Measurements from ENCODE around the gene CA11. TPM values are rescaled to one million over a fixed set of nuclear protein-coding genes. Genes with fewer than 3 reads are reported as not detected.
"Not testable (repeated sequence)": the region's sequence is repeated elsewhere in the genome, so short reads cannot be mapped to it uniquely, and the experiment has no call there.

Gene CA11
- total RNA-seq, 1 experiment from 2014 or later, result 3.8 TPM

DNA sequence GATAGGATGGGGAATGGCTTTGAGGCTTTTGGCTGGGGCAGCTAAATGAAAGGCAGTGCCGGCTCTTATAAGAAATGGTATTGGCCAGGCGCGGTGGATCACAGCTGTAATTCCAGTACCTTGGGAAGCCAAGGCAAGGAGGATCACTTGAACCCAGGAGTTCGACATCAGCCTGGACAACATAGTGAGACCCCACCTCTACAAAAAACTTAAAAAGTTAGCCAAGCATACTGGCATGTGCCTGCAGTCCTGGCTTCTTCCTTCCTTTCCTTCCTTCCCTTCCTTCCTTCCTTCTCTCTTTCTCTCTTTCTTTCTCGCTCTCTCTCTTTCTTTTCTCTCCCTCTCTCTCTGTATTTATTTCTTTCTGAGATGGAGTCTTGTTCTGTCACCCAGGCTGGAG, 3.1 kb downstream of the CA11 start:
- DNase-seq (ENCODE audit: low read depth), result no peak

DNA sequence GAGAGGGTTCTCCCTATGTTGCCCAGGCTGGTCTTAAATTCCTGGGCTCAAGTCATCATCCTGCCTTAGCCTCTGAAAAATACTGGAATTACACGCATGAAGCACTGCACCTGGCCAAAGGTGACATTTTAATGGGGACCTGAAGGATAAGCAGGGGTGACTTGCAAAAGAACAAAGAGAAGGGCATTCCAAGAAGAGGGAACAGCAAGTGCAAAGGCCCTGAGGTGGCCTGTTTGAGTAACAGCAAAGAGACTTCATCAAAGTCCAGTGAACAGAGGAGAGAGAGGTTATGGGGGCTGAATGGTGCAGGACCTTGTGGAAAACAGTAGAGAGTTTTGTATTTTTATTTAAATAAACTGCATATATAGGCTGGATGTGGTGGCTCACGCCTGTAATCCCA, 4.1 kb downstream of the CA11 start:
- DNase-seq (ENCODE audit: low read depth), result no peak

DNA sequence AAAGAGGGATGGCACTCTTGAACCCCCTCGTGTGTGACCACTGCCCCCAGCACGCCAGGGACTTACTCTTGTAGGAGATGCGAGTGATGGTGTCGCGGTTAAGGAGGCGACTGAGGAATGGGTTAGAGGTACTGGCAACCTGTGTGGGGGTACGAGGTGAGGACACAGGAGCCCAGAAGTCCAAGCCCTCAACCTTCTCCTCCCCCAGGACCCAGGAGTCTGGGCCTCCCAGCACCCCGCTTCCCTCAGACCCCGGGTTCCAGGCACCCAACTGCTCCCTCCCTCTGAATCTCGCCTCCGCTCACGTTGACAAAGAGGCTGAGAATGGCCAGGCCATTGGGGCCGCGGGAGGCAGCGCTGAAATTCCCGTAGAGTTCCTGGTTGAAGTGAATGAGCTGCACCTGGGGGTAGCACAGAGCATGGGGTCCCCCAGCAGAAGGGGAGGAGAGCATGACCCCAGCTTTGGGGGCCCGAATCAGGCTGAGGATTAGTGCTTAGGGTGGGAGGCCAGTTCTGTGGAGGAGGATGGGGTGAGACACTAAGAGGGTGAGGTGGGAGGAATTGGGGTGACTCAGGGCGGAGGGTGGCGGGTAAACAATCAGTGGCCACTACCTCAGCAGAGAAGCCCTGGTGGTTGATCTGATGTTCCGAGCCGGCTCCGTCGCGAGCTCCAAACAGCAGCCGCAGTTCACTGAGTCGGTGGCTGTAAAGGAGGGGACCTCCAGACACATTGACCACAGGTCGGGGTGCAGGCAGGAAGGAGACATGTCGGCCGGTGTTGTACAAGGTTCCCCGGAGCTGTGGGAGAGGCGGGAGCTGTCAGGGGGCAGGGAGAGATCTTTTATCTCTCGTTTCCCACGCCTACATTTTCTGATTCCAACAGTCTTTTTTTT, 6.3 kb downstream of the CA11 start:
- DNase-seq (ENCODE audit: low read depth), result no peak

DNA sequence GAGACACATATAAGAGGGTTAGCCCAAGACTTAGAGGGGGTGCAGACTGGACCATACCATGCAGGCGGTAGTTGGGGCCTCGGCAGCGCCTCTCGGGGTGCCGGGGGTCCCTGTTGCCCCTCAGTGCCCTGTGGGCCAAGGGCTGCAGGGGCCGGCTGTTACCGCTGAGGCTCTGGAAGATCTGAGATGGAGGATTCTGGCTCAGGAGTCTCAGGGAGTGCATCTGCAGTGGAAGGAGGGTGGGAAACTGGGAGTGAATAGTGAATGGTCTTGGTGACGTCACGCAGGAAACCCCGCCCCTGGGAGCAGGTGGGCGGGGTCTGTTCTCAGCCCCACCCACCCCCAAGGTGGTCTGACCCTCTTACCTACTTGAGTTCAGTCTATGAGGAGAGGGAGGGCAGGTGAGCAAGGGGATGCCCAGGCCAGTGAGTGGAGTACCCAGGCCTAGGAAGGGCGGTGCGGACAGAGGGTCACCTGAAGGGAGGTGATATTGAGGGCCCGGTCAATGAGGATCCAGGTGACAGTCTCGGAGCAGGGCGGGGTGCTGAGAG, 7.1 kb downstream of the CA11 start:
- DNase-seq (ENCODE audit: low read depth), result no peak

DNA sequence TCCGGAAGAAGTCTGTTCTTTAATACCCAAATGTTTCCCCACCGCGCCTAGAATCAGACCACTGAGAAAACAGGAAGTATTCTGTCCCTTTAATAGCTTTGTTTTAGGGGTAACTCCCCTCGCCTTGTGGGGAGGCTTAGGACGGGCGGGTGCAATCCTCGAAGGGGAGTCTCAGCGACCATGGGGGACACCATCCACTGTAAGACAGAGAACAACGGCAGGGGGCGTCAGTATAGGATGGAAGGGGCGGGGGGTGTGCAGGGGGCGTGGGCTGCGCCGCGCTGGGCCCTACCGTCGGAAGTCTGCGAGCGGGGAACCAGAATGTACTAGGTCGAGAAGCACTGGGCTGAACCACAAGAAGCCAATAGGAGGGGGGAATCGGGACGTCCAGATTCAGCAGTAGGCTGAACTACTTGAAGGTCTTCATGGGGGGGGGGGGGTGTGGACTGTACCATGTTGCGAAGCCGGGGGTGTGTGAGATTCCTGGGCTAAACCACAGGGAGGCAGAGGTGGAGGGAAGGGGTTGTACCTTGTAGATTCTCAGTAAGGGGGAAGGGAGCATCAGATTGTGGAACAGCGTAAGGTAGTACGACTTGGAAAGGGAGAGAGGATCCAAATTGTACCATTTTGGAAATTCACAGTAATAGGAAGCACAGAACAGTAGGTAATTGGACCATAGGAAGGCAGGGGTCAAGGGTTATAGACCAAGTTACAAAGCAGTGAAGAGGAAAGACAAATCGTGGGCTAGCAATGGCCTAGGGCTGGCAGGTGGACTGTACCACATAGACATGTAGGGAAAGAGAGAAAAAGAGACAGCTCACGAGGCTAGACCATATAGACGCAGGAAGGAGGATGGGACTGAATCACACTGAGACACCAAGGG, 7.8 kb downstream of the CA11 start:
- peak; percentile 94 for DNase-seq (ENCODE audit: low read depth)

DNA sequence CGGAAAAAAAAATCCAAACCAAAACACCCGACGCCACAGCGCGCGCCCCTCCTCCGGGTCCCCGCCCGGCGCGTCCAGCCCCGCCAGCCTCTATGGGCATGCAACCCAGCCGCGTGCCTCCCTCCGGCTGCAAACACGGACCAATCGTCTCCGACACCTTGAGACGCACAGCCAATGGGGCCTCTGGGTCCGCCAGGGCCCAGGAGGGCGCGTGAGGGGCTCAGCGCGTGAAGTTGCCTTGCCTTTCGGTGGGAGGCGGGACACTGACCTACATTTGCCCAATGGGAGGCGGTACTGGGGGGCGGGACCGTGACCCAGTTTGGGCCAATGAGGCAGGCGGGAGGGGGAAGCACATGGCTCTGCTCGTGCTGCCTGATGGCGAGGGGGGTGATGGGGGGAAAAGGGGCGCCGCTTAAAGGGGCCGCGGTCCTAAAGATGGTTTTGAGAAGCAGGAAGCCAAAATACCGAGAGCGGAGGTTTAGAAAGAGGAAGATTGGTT, 8.5 kb downstream of the CA11 start:
- peak; percentile 100 for DNase-seq (ENCODE audit: low read depth)

DNA sequence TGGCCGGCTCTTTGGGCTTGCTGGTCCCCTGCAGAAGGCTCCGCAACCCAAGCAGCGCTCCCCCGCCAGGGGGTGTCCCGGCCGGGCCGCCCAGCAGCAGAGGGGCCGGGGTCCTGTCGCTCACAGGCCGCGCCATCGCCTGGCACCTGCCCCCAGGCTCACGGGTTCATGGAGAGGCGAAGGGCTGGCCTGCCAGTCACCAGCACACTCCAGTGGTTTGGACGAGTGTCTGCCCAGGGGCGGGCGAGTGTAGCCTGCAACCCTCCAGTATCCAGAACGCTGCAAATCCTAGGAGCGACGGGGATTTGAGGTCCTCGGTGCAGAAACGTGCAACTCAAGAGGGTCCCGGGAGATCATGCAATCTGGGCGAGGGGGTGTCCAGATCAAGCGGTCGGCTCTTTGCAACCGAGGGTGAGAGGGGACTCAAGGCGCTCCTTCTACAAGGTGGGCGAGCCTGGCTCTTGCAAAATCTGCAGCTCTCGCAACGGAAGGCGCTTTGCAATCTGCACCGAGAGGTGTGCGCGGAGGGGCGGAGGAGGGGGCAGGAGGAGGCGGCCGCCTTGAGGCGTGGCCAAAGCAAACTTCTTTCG, 9.0 kb downstream of the CA11 start, which contains the start of gene DBP:
Gene DBP (minus strand): TSS at position 521 of the 590 bp plus-strand sequence. CDS start 385 bp downstream, at position 136.
- peak; percentile 58 for DNase-seq (ENCODE audit: low read depth)

DNA sequence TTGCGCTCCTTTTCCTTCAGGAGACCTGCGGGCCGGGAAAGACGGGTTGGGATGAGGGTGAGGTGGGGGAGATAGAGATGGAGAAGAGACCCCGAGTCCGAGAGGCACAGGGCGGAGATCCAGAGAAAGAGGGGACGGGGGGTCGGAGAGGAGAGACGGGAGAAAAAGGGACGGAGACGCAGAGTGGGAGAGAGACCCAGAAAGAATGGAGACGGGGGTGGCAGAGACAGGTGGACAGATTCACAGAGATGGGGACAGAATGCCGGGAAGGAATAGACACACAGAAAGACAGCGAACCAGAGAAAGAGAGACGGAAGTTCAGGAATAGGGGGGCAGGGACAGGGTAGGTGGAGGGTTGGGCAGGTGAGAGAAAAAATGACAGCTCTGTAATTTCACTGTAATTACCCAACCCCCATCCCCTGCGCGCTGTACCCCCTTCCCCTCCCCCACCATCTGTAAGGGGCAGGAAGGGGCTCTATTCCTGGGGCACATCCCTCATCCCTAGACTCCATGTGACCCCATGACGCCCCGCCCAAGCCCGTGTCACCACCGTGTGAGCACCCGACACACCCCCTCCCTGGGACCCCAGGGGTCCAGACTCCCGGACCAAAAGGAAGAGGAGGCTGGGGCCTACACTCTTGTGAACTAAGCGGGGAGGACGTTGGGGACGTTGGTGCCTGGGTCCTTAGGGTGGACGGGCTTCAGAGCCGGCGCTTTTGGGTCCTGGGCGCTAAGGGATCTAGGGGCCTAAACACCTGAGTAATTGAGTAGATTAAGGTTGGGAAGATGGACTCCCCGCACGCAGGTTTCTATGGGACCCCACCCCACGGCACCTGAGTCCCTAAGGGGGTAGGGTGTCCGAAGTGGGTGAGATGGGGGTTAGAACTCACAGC, 9.8 kb downstream of the CA11 start:
- no peak for DNase-seq (ENCODE audit: low read depth)

DNA sequence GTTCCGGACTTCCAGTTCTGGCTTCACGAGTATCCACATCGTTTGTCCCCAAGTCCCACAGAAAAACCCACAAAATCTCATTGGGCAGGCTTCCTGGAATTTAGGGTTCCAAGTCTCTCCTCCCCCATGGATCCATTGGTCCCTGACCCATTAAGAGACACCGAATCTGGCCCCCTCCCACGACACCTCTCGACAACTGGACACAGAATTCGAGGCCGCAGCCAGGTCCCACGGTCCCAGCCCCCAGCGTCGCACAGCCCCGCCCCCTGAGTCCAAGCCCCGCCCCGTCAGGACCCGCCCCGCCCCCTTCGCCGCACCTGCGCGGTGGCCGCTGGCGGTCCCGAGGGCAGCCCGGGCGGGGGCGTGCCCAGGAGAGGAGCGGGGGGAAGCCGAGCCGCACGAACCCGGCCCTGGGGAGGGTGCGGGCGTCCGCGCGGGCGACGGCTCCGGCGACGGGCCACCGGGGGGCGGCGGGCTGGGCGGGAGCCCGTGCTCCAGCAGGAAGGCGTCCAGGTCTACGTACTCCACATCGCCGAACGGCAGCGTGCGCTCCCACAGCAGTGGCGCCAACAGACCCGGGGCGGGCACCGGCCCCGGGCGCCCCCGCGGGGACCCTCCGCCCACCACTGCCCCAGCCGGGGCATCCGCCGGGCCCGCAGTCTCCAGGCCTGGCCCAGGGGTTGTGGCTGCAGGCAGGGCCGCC, 10.6 kb downstream of the CA11 start:
- peak; percentile 44 for DNase-seq (ENCODE audit: low read depth)

DNA sequence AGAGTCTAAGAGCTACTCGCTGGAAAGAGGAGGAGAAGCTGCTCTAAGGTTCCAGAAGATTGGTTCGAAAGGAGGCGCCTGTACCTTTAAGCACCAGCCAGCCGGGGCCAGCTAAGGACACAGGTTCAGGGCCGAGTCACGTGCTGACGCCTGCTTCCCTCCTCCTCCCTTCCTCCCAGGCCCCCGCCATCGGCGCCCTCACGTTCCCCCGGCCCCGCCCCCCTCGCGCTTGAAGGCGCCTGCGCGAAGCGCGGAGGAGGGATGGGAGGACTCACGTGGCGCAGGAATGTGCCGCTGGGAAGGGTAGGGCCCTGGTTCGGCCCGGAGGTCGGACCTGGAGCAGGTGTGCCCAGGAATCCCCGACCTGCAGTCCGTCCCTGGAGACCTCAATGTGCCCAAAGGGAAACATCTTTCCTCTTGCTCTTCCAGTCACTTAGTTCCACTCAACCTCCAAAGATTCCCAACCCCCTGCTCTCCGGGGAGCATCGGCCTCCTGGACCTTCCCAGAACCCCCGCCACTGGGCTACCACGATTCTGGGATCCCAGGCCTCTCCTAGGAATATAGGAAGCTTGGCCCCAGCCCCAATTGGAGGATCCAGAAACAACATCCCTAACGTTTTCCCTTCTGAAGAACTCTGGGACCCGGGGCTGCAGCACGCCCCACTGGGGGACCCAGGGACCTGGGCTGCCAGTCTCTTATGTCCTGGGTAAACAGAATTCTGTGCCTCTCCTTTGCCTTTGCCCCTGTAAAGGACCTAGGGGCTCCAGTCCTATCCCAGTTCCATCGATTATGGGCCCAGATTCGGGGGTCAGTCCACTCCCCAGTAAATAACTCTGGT, 11.3 kb downstream of the CA11 start:
- DNase-seq (ENCODE audit: low read depth), result peak; percentile 97

DNA sequence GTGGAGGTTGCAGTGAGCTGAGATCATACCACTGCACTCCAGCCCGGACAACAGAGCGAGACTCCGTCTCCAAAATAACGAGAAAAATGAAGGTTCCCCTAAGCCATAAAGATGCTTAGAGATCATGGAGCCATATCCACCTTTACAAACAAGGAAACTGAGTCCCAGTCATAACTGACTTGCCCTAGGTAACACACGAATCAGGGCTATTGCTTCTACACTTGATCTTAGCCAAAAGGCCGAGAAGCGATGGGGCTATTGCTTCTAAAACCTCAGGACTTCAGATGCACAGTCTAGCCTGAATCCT, 12.0 kb downstream of the CA11 start:
- DNase-seq (ENCODE audit: low read depth), result no peak

DNA sequence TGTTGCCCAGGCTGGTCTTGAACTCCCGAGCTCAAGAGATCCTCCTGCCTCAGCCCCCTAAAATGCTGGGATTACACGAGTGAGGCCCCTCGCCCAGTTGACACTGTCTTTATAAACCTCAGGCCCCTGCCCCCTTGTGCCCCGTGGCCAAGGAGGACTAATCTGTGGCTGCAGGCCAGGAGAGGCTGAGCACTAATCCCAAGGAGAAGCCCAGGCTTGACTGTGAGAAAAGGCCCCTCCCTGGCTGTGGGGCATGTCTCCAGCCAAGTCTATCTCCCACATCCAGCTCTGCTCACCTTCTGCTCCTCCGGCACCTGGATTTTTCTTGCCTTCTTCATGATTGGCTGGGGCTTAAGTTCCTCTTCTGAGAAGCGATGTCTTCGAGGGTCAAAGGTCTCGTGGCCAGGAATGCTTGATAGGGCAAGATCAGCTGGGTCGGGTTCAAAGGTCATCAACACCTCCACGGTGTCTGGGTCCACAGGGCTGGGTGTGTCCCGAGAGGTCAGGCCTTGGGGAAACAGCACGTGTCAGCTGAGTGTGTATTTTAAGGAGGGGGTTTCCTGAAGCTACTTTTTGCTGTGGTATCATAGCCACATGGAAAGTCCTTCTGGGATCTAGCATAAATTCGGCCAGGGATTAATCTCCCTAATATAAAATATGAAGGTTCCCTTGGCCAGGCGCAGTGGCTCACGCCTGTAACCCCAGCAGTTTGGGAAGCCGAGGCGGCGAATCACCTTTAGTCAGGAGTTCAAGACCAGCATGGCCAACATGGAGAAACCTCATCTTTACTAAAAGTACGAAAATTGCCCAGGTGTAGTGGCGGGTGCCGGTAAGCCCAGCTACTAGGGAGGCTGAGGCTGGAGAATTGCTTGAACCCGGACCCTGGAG, 12.6 kb downstream of the CA11 start:
- no peak for DNase-seq (ENCODE audit: low read depth)

DNA sequence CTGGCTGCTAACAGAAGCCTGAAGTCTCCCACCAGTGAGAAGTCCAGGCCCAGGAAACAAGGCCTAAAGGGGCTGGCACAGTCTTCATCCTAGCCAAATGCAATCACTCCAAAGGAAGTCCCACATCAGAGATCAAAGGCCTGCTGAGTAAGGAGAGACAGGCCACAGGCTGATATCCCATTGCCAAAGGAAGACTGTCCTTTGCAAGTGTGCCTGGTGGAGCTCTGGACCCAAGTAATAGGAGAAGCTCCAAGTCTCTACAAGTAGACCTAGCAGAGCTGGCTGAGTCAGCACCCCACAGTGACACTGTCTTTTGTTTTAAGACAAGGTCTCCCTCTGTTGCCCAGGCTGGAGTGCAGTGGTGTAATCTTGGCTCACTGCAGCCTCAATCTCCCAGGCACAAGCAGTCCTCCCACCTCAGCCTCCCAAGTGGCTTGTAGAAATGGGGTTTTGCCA, 13.3 kb downstream of the CA11 start:
- DNase-seq (ENCODE audit: low read depth), result peak; percentile 76

DNA sequence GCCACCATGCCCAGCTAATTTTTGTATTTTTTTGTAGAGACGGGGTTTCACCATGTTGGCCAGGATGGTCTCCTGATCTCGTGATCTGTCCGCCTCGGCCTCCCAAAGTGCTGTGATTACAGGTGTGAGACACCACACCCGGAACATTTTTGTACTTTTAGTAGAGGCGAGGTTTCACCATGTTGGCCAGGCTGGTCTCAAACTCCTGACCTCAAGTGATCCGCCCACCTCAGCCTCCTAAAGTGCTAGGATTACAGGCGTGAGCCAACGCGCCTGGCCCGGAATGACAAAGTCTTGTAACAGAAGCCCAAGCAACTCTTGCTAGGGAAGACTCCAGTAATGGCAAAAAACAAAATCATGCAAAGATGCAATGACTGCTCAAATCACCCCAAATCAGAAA, 13.7 kb downstream of the CA11 start:
- DNase-seq (ENCODE audit: low read depth), result not testable (repeated sequence)

DNA sequence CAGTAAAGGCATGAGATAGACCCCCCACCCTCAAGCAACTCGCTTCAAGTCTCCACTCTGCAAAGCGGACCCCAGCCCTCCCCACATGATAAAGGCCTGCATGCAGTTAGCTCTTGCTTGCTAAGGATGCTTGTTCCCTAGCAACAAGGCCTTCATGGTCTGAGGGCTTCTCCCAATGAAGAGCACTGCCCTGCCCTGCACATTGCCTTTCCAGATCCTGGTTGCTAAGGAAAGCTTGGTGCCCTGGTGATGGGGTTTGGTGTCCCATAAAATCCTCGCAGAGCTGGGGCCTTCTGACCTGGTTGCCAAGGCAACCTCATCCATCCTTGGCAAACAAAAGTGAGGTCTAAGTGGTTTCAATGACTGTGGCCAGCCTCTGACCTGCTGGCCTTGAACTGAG, 14.8 kb downstream of the CA11 start:
- DNase-seq (ENCODE audit: low read depth), result no peak

DNA sequence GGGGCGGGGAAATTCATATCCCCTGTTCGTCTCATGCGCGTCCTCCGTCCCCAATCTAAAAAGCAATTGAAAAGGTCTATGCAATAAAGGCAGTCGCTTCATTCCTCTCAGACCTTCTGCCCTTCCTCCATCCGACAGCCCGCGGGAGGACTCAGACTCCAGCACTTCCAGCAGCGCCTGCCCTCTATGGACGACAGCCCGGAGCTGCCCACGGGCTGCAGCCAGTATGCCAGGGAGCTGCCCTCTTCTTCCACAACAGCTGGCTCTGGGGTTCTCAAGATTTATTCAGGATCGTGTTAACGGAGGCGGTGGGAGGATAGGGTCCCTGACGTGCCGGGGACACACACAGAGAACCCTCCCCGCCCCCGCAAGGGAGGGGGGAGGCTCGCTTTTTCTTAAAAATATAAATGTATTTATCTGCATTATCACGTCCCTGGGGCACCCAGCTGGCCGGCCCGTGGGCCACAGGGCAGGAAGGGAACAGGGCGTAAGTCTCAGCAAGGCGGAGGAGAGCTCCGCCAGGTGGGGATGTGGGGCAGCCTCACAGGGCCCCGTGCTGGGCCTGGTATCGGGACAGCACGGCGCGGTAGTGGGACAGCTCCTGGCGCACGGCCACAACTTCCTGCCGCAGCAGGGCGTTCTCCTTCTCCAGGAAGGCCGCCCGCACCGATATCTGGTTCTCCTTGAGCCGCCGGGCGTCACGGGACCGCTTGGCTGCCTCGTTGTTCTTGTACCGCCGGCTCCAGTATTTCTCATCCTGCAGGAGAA, 15.5 kb downstream of the CA11 start:
- DNase-seq (ENCODE audit: low read depth), result peak; percentile 53

DNA sequence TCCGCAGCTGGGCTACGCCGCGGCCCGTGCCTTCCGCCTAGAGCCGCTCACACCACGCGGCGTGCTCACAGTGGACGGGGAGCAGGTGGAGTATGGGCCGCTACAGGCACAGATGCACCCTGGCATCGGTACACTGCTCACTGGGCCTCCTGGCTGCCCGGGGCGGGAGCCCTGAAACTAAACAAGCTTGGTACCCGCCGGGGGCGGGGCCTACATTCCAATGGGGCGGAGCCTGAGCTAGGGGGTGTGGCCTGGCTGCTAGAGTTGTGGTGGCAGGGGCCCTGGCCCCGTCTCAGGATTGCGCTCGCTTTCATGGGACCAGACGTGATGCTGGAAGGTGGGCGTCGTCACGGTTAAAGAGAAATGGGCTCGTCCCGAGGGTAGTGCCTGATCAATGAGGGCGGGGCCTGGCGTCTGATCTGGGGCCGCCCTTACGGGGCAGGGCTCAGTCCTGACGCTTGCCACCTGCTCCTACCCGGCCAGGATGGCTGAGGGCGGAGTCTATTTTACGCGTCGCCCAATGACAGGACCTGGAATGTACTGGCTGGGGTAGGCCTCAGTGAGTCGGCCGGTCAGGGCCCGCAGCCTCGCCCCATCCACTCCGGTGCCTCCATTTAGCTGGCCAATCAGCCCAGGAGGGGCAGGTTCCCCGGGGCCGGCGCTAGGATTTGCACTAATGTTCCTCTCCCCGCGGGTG, 16.2 kb downstream of the CA11 start:
- DNase-seq (ENCODE audit: low read depth), result no peak
